ENCODE data around the gene EYS. TPM values are rescaled to one million over a fixed set of nuclear protein-coding genes. Genes with fewer than 3 reads are reported as not detected.

EYS gene
- total and polyA plus RNA-seq, 2 of the 8 experiments (the other 6 are each of a cell fraction or from before 2014, with no cell fraction given): 0.05 to 0.13 TPM

- Histone ChIP-seq H3K27ac (ENCODE audit: low read depth, low read length) (no peak overlapping the region), H3K9ac (replicated peaks in 1 of 4; ENCODE audit: extremely low read depth in 1 of 4, low read depth in 3 of 4, low read length in 3 of 4) (no peak overlapping the region), H3K4me1 (replicated peaks in 1 of 4; ENCODE audit: control insufficient read depth in 3 of 4, insufficient read depth in 4 of 4, low read length in 3 of 4) (no peaks in the 10 kb centered on the region), H3K79me1 (ENCODE audit: low read depth, low read length) (no peaks in the 10 kb centered on the region), H3K4ac (replicated peaks; ENCODE audit: insufficient read length, low read depth, low read length) (no peak overlapping the region), H2BK120ac (replicated peaks; ENCODE audit: low read depth, low read length) (no peak overlapping the region), H2BK5ac (ENCODE audit: low read depth, low read length) (no peak overlapping the region), H3K27me3 (replicated peaks in 1 of 4; ENCODE audit: control insufficient read depth in 3 of 4, extremely low read depth in 1 of 4, insufficient read depth in 3 of 4, low read length in 3 of 4) (peaks cover 0 to 2% (median 0%) of the 10 kb centered on the region in 4 experiments; a peak in 1 of 7 replicates), H2BK20ac (ENCODE audit: low read length) (no peak overlapping the region), H2AK5ac (ENCODE audit: low read depth, low read length) (no peak overlapping the region), H2BK15ac (ENCODE audit: low read length) (no peak overlapping the region), H3K36me3 (ENCODE audit: control insufficient read depth in 2 of 4, insufficient read depth in 4 of 4, low read length in 3 of 4) (no peaks in the 10 kb centered on the region), H3K79me2 (ENCODE audit: control insufficient read depth in 1 of 2, insufficient read depth in 2 of 2, low read length in 2 of 2) (no peaks in the 10 kb centered on the region), H4K5ac (ENCODE audit: insufficient read length, low read depth, low read length) (no peak overlapping the region), H4K20me1 (replicated peaks in 1 of 2; ENCODE audit: control insufficient read depth in 1 of 2, insufficient read depth in 2 of 2, low read length in 2 of 2) (no peaks in the 10 kb centered on the region), H2BK12ac (ENCODE audit: low read depth, low read length) (no peak overlapping the region), H3K4me3 (ENCODE audit: extremely low read depth in 1 of 4, insufficient read depth in 2 of 4, low read depth in 3 of 4, low read length in 4 of 4) (no peak overlapping the region), H3K23me2 (ENCODE audit: low read depth, low read length) (no peaks in the 10 kb centered on the region), H3K23ac (ENCODE audit: insufficient read length) (no peak overlapping the region), H4K91ac (replicated peaks; ENCODE audit: insufficient read length, low read length) (no peak overlapping the region), H3K9me3 (ENCODE audit: insufficient read depth in 2 of 2, low read depth in 1 of 2, low read length in 1 of 2) (no peaks in the 10 kb centered on the region), H3K4me2 (ENCODE audit: insufficient read depth in 1 of 2, low read depth in 2 of 2, low read length in 2 of 2) (no peak overlapping the region), H3K56ac (replicated peaks; ENCODE audit: insufficient read length, low read depth, low read length) (no peak overlapping the region), H3K18ac (ENCODE audit: extremely low read depth, low read length) (no peak overlapping the region), H3K14ac (ENCODE audit: insufficient read length) (no peak overlapping the region), H2AFZ (ENCODE audit: low read length) (no peak overlapping the region), H4K8ac (ENCODE audit: extremely low read depth, insufficient read depth, low read length) (no peak overlapping the region)
- ChIA-PET POLR2A (ENCODE audit: partially characterized antibody) (no interaction called here), CTCF (ENCODE audit: partially characterized antibody) (interaction anchor here (0.8 to 0.9 kb wide), 2 partner anchors 14 to 464 kb away, joined by 3 read pairs; no protein-coding TSS in a partner anchor)
- 82% methylated on average over 4 of the region's 4 CpGs; no CpG with 5 or more reads in 1 of the 2 experiments for WGBS, 2 experiments (ENCODE audit: extremely low coverage in 1 of 2, insufficient coverage in 1 of 2, insufficient read length in 1 of 2, insufficient replicate concordance in 2 of 2, low coverage in 1 of 2, low lambda C conversion rate in 2 of 2, missing lambda C conversion rate in 1 of 2)
- no peak for DNase-seq (ENCODE audit: low read depth in 1 of 2, low spot score in 2 of 2)
- no peak for FAIRE-seq
- TF ChIP-seq GABPA (IDR thresholded peaks at IDR 0.05; ENCODE audit: borderline replicate concordance, insufficient read depth, low read length) (no peak), EZH2 (IDR thresholded peaks at IDR 0.05; ENCODE audit: low read depth, low read length, severe bottlenecking) (no peak), PHF8 (conservative IDR thresholded peaks at IDR 0.05; ENCODE audit: low read depth, low read length) (no peak), RXRA (IDR thresholded peaks at IDR 0.05; ENCODE audit: insufficient read depth, low read depth, low read length) (no peak), JUND (IDR thresholded peaks at IDR 0.05; ENCODE audit: low read length) (no peak), ASH2L (IDR thresholded peaks at IDR 0.05; ENCODE audit: low read length) (no peak)
Observed at GRCh38 chr6:63864671-63865318, 1842.2 kb downstream of the EYS start.

Measured in H1 (cell line).